Heart right ventricle (tissue), 16 donors: ENCODE results near the gene FAM89B. TPM values are rescaled to one million over a fixed set of nuclear protein-coding genes. Genes with fewer than 3 reads are reported as not detected.

ENCODE experiments used
- ATAC-seq, 8 donors: fragments of 200-7000 bp; cut with Tn5 transposase; one replicate each; pipeline ENCODE4 v1.9.1; 2020; ENCODE audit warnings: mild to moderate bottlenecking in 8 of 8, moderate library complexity in 8 of 8, moderate number of reproducible peaks in 1 of 8
- DNase-seq, 2 donors: peaks; one replicate each; pipeline ENCODE4 v3.0.0-alpha.2; 2020
- H3K27ac ChIP-seq, 10 donors: fragments of 200-600 bp; sonication (generic) in 2 of 10; one replicate each; pipeline versions ENCODE4 v1.5.0 to v1.8.0; 2020 to 2022; ENCODE audit warnings: mild to moderate bottlenecking in 3 of 10
- H3K27me3 ChIP-seq, 7 donors: fragments of 200-600 bp; one replicate each; pipeline ENCODE4 v1.8.0; 2021 to 2022; ENCODE audit warnings: mild to moderate bottlenecking in 2 of 7
- H3K36me3 ChIP-seq, 9 donors: fragments of 200-600 bp; sonication (generic) in 1 of 9; one replicate each; pipeline versions ENCODE4 v1.5.0 to v1.8.0; 2020 to 2022; ENCODE audit warnings: mild to moderate bottlenecking in 2 of 9
- H3K4me1 ChIP-seq, 9 donors: fragments of 200-600 bp; sonication (generic) in 1 of 9; one replicate each; pipeline versions ENCODE4 v1.5.0 to v1.8.0; 2020 to 2022; ENCODE audit warnings: mild to moderate bottlenecking in 4 of 9
- H3K4me3 ChIP-seq, 10 donors: fragments of 200-600 bp; sonication (generic) in 2 of 10; one replicate each; pipeline versions ENCODE4 v1.5.0 to v1.8.0; 2020 to 2022; ENCODE audit warnings: mild to moderate bottlenecking in 7 of 10, moderate library complexity in 2 of 10
- H3K9me3 ChIP-seq, 11 donors: fragments of 200-600 bp in 10 of 11; sonication (generic) in 2 of 11; one replicate each; pipeline versions ENCODE4 v1.5.0 to v1.8.0; 2013 to 2022; ENCODE audit warnings: mild to moderate bottlenecking in 2 of 11, control low read depth in 1 of 11, moderate library complexity in 1 of 11
- CTCF ChIP-seq, 9 donors: fragments of 200-600 bp; sonication (generic) in 2 of 9; IDR thresholded peaks; one replicate each; pipeline versions ENCODE4 v1.5.0 to v1.8.0; 2021 to 2022; ENCODE audit warnings: antibody characterized with exemption in 9 of 9, mild to moderate bottlenecking in 5 of 9, moderate library complexity in 1 of 9
- WGBS, 2 donors: extraction: QIAGEN DNeasy Blood & Tissue Kit; methylation state at CpG; one replicate each; pipeline ENCODE4 v1.1.7; 2013; ENCODE audit warnings: inconsistent platforms in 1 of 2; 5-methylcytosine and 5-hydroxymethylcytosine counted together
- intact Hi-C, 10 donors: fragments of 100-400 bp; cut with DNase I; formaldehyde crosslinking; loops; one replicate each; pipeline versions ENCODE4 v1.11.1 to v1.14.2; 2022
- polyA plus RNA-seq, 2 donors: library from polyadenylated mRNA; stranded (reverse); fragments of 200-250 nt; gene quantifications; one replicate each; pipeline ENCODE4 v1.2.3, GENCODE V29; 2013
- total RNA-seq, 10 donors: library from RNA; stranded (reverse); fragmentation: NEBNext Ultra II Directional in 3 of 10; extraction: Animal tissue kit (Norgen Biotek cat#: 25700) in 3 of 10; gene quantifications; one replicate each; pipeline versions ENCODE4 v1.2.1 to v1.2.4, GENCODE V29; 2021 to 2023
- donor health status: Arrhythmogenic right ventricular cardiomyopathy.
- donor health status: ischemic (EF 13 %, LVEDD 7.1; RV severe dilation, severe dysfunction).
- donor health status: healthy with polysubstance abuse.
- donor health status: DM: no; HTN: yes; CAD: no.
- donor health status: DM: no; HTN: no; CAD: no.
- donor health status: ischemic (EF 25% LVEDD 6.9; RV normal size, moderate dysfunction).
- donor health status: ischemic (EF 25% LVEDD 5.7; RV mildly dilated, moderate dysfunction).
- donor health status: healthy.
- donor health status: DM: yes; HTN: yes; CAD: no.
- donor health status: Ischemic cardiomyopathy.
- donor health status: ischemic (EF 35%, LVEDD 5.7; RV mildly dilated, moderate dysfunction).
- donor health status: nonischemic (EF 11% LVEDD 7.7; RV severe dilation, severe dysfunction).
- donor health status: DM: yes; HTN: yes; CAD: no.
- donor health status: PGD.
- donor health status: ischemic (EF 29% LVEDD 5.4; RV normal size, mild dysfunction).
- donor health status: nonischemic (EF 23%, LVEDD 6.1; RV moderate dilation, normal function).

FAM89B gene
- total and polyA plus RNA-seq, 12 donors = 21.2 to 55.7 (median 33.8) TPM

- Histone ChIP-seq H3K4me3 (peak overlapping the region; percentile 20 to 98 (median 84)), H3K36me3 (peaks cover 0 to 16% (median 7%) of the 10 kb centered on the region in 9 donors), H3K9me3 (no peaks in the 10 kb centered on the region), H3K27ac (peak overlapping the region; percentile 89 to 100 (median 96)), H3K4me1 (peaks cover 37 to 72% (median 64%) of the 10 kb centered on the region in 9 donors), H3K27me3 (no peaks in the 10 kb centered on the region)
- intact Hi-C loops = loop anchor here in 7 of 10 donors (2.0 to 5.0 kb wide), 6 partner anchors 32 to 342 kb away; partner anchors contain the start of genes MAP3K11 (in 5 of the 7), PCNX3 (in 3 of the 7), C11orf68 (in 1 of the 7) and DRAP1 (in 1 of the 7)
- DNase-seq = no peak
- 28 to 30% methylated on average over 28 of the region's 28 CpGs for WGBS, 2 donors
- ATAC-seq = no peak
- no peak for TF ChIP-seq CTCF (IDR thresholded peaks at IDR 0.05)
Measured at GRCh38 chr11:65574811-65575567, 2.7 kb downstream of the FAM89B start.

DNA sequence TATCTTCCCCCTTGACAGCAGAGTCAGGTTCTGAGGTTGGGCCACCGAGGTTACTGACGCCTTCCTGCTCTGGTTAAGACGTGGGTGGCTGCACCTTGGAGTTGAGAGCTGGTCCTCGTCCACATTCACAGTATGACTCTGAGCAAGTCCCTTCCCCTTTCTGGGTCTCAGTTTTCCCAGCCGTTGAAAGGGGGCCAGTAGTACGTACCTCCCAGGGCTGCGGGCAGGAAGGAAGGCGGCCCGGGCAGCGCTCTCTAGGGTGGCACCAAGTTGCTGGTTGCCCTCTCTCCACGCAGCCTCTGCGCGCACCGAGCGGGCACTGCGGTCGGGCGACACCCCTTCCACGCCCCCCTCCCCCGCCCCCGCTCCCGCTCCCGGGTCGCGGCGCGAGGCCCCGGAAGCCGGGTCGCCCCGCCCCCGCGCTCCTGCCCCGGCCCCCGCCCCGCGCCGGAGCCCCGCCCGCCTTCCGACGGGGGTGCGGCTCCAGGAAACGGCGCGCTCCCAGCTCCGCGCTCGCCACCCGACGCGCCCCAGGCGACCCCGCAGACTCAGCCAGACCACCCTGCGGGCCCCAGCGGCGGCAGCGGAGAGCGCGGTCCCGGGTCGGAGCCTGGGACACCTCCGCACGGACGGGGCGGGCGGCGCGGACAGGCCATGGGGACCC, 3.4 kb downstream of the FAM89B start, which contains the start of gene EHBP1L1:
EHBP1L1 (plus strand) TSS at position 486 of the 664 bp plus-strand sequence. CDS start 250 bp downstream, outside the sequence.
- WGBS, 2 donors = 1 to 2% methylated on average over 47 to 69 of the region's 69 CpGs
- no peaks in the 10 kb centered on the region for H3K9me3 ChIP-seq
- no peak for TF ChIP-seq CTCF (IDR thresholded peaks at IDR 0.05)
- ATAC-seq = peak in 7 of 8 donors; percentile 0 to 35 (median 11)
- H3K4me3 ChIP-seq = peak within 1 kb of the TSS; percentile 75 to 98 (median 84)
- DNase-seq = peak; percentile 73 to 83
- intact Hi-C loops = loop anchor here in 4 of 10 donors (2.0 to 5.0 kb wide), 2 partner anchors 39 to 82 kb away; partner anchors contain the start of genes MAP3K11 (in 3 of the 4) and PCNX3 (in 3 of the 4)
- H3K27ac ChIP-seq = peak within 1 kb of the TSS; percentile 89 to 100 (median 96)
- peaks cover 0 to 24% (median 14%) of the 10 kb centered on the region in 9 donors for H3K36me3 ChIP-seq
- H3K27me3 ChIP-seq = no peaks in the 10 kb centered on the region
- H3K4me1 ChIP-seq = peaks cover 37 to 70% (median 61%) of the 10 kb centered on the region in 9 donors

GRCh38 chr11:65576232-65576866, 4.0 kb downstream of the FAM89B start:
- Histone ChIP-seq H3K4me3 (peak overlapping the region; percentile 75 to 98 (median 84)), H3K9me3 (no peaks in the 10 kb centered on the region), H3K4me1 (peaks cover 31 to 63% (median 55%) of the 10 kb centered on the region in 9 donors), H3K36me3 (peaks cover 0 to 30% (median 18%) of the 10 kb centered on the region in 9 donors), H3K27ac (peak overlapping the region; percentile 89 to 100 (median 96)), H3K27me3 (no peaks in the 10 kb centered on the region)
- TF ChIP-seq CTCF (IDR thresholded peaks at IDR 0.05) = no peak
- intact Hi-C loops = loop anchor here in 1 of 10 donors (5.0 kb wide), 1 partner anchor 81 kb away; no protein-coding TSS in a partner anchor
- 15 to 24% methylated on average over 25 to 26 of the region's 26 CpGs for WGBS, 2 donors
- DNase-seq (peak in 1 of 2 donors; percentile 44), ATAC-seq (no peak)
